Limb (tissue), 2 donors: Measurements from ENCODE around the gene DHX15.
"Not testable (repeated sequence)": the region's sequence is repeated elsewhere in the genome, so short reads cannot be mapped to it uniquely, and the experiment has no call there.

Experiments
- DNase-seq, 2 donors: peaks; one replicate each; pipeline ENCODE4 v3.0.0-alpha.2; 2016; ENCODE audit errors: extremely low spot score in 2 of 2

The DHX15 gene

DNA sequence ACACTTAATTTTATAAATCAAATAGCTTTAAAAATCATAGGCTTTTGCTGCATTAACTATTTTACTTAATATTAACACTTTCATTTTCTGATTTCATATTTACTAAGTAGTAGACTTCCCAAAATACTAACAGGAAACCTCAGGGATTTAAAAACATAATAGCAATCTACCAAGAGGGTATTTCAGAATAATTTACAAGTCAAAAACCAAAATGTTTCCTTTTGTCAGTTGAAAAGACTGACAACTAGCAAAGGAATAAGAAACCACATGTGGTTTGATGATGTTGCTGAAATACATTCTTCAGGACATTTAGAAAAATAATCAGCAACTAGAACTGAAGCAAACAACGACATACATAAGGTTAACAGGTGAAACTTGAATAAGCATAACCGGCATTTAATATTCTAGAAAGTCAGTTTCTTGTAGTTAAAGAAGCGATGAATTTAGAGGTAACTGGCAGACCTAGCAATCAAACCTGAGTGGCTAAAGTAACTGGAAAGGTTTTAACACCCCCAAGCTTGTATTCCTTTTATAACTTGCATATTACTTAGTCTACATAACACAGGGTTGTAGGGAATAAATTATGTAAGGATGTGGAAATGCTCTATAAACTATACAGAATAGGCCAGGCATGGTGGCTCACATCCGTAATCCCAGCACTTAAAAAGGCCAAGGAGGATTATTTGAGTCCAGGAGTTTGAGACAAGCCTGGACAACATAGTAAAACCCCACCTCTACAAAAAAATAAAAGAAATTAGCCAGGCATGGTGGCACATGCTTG lies 40.0 kb downstream of the DHX15 start:
- no peak for DNase-seq

DNA sequence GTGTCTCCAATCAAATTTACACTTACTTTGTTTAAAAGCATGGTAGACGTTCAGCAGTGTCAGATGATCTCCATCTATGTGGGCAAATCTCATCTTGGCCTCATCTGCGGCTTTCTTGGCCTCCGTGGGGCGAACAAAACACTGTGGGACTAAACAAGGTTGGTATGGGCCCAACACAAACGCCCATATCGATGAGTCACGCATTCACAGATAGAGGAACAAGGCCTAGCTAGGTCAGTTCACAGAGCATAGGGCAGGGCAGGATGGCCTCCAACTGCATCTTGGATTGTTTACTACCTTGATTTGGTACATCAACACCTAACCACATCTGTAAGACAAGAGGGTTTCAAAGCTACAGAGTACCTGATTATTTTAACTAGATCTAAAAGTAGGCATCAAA lies 47.3 kb downstream of the DHX15 start:
- DNase-seq: no peak

DNA sequence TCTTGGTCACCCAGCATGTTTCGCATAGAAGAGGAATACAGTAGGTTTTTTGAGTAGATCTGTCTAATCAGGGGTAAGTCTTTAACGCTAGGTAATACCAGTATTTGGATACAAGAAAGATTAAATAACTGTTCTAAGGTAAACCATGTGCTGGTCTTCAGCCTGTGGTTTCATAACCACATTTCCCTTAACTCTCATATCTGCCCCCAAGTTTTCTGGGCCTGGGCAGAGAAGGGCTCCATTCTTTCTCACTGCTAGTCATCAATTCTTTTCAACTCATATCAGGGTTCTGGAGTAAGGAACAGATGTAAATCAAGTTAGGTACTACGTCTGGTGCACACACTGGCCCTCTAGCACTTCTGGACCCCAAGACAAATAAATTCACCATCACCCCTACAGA lies 49.0 kb downstream of the DHX15 start:
- no peak for DNase-seq

DNA sequence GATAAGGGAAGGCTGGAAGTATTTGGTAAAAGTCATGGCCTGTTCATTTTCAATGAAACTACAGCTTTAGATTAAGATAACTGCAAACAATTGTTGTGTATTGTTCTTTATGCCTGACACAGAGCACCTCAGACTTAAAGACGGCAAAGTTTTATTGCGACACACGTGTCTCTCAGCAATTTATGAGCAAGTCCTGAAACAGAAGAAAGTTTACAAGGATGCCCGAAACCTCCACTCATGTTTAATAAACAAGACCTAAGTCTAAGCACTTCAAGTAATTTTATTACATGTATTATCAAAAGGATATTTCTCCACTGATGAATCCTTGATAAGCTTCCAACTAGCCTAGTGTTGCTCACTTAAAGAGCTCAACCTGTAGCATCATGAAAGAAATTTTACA lies 51.0 kb downstream of the DHX15 start:
- DNase-seq: no peak

DNA sequence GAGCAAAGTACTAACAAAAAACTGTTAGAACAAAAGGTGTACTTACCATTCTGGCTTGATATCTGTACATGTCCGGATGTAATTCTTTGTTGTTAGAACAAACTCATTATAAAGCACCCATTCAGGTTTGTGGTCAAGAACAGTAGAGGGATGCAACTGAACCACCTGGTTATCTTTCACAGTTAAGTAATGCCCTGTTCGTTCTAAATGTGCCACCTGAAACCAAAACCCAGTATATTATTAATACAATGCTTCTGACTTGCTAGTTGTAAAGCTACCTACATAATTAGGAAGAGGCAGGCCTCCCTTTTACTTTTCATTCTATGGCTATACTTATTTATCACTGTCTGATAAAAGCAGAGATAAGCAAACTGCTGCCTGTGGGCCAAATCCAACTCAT lies 54.8 kb downstream of the DHX15 start:
- DNase-seq: no peak

DNA sequence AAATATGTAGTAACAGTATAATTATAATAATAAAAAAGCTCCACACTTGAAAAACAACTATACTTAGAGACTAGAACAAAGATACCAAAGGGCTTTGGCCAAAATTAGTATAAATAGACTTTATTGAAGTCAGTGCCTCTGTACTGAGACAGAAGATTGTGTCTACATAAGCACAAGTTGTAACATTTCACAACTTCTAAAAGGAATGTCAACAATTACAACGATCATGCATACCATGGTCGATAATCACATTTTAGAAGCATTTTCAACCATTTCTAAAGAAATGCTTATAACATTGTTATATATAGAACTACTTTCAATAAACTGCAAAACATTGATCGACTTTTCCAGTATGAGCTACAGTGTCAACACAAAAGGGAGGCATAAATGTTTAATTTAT lies 57.0 kb downstream of the DHX15 start:
- no peak for DNase-seq

DNA sequence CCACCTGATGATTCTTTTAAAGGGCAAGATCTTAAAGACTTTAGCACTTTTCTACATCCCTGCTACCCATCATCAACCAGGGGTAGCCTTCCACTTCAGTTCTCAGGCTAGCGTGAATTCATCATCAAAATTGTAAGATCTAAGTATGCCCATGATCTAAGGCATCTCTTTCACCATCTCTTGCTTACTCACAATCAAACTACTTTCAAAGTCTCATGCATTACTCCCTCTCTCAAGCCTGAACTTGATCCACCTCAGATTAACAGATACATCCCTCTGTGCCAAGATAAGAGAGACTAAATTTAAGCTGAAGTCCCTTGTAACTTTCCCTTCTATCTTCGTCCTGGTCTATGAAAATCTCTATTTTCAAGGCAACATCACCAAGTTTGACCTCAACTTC lies 62.8 kb downstream of the DHX15 start:
- no peak for DNase-seq

DNA sequence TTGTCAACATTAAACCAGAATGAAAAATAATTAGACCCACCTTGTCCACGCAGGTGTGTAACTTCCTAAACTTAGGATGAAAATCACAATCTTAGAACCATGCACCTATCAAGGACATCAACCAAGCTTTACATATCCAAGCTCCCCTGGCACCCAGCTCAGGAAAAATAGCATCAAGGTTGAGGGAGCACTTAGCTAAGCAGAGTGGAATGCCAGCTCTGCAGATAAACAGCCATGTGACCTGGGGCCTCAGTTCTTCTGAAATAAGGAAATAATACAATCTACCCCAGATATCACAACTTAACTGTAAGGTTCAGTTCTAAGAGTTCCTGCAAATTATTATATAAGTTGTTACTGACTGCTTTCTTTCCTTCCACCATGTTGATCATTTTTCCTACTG lies 64.7 kb downstream of the DHX15 start:
- no peak for DNase-seq

DNA sequence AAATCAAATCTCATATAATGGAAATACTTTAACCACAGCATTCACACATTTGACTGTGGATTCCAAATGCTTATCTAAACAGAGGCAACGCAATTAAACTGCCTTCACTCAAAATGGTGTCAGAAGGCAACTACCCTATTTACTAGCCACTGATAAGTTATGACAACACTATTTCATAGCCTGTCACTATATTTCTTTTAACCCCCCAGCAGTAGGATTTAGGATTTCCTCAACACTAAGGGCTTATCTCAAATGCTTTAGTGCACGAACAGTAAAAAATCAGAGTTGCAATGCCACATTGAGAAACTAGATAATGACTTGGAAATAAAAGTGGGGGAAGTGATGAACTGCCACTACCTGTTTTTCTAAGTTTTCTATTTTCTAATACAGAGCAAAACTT lies 66.7 kb downstream of the DHX15 start:
- DNase-seq: no peak

DNA sequence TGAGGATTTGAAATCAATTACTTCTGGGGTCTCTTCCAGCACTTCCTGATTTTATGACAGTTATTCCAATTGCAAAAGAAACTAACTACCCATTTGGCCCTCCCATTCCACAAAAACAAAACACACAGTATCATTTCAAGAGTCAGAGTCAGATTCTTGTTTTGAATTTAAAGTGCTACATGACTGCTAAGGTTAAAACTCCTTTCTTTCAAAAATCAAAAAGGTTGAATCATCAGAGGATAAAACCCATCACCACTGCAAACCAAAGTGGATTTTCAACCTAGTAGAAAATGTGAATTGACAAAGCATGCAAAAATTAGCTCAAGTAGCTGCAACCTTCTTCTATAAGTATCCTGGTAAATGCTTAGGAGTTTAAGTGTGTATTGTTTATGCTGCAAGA lies 67.4 kb downstream of the DHX15 start:
- no peak for DNase-seq

DNA sequence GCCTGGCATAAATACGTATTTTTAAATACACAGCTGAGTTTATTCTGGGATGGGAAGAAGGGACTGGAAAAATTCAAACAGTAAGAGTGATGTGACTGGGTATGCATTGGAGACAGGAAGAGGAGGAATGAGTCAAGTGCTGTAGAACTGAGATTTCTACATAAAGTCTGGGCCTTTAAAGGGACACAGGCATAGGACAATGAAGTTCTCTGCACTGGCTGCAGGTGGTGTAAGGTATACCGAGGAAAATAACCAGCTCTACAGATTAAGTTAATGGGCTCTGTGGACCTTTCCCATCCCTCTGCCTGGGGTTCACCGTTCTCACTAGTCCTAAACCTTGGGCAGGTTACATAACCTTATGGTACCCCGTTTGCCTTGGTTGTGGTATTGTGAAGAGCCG lies 68.7 kb downstream of the DHX15 start:
- DNase-seq: no peak

DNA sequence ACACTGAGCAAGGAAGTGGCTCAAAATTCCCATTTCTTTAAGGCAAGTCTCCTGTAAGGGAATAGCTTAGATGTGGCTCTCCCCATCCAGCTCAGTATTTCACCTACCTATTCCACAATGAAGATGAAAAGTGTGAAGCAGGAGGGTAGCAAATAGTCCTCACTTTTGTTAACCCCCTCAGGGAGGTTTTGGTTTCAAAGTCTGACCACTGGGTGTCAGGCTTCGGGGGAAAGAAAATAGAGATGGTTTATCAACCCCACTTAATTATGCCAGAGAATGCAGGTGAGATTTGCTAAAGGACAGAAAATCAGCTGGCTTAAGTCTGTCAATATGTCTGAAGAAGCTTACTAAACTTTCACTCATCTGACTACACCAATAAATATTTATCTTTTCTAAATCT lies 69.5 kb downstream of the DHX15 start:
- DNase-seq: no peak

DNA sequence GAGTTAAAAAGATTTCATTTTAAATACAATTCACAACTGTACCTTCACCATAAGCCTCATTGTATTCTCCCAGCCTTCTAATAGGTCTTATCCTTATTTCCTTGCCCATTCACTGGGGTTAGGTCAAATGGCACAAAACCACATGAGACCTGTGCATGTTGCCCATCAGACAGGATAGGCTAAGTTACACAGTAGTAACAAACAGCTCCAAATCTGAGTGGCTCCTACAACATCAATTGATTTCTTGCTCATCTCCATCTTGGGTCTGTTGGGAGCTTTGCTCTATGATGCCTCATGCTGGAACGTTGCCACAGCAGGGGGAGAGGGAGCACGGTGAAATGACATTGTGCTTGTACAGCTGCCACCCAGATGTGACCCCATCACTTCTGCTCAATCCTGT lies 70.6 kb downstream of the DHX15 start:
- DNase-seq: no peak

DNA sequence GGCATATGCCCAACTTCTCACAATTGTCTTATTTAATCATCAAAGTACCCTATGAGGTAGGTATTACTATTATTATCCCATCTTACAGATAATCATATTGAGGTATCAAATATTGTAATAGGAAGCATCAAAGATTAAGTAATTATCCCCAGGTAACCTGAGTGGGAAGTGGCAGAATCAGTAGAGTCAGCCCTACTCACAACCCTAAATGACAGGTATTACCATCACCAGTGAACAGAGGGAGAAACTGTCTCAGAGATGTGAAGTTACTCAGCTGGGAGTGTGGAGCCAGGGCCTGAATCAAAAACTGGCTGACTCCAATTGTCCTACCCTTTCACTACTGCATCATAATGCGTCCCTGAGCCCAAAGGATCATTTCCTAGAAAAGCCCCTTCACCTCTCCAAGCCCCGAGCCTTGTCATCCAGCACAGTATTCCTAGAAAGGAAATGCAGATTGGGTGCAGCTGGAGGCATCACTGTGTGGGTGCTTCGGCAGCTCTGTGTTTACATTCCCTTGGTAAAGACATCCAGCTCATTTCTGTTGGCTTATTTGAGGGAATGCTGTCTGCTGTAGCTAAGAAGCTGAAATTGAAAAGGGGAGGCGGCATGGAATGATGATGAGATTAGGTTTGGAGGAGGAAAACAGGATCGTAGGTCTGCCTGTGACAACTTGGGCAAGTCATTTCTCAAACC lies 72.8 kb downstream of the DHX15 start:
- no peak for DNase-seq

DNA sequence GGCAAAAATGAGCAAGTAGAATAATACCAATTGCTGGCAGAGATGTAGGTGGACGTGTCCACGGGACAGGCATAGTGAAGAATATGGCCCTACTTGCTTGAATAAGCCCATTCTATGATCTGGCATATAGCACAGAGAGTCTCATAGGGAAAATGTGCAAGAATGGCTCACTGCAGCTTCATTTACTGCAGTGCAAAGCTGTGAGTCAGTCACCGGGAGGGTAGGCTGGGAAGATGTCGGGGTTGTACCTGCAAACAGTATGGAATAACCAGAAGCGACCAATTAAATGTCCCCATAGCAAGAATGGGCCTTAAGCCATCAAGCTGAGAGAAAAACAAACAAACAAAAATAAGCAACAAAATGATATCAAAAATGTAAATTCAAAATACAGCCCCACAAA lies 74.3 kb downstream of the DHX15 start:
- DNase-seq: no peak

DNA sequence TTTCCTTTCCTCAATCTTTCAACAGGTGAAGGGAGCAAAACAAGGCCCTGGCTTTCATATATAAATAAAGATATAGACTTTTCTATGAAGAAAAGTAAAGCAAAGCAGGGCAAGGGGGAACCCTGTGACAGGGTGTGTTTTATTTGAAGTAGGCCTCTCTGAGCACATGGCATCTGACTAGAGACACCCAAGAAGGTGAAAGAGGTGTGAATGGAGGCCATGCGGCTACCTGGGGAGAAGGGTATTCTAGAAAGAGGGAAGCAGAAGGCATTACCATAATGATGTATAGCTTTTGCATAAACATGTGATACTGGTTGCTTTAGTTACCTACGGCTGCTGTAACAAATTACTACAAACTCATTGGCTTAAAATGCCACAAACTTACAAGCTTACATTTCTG lies 75.8 kb downstream of the DHX15 start:
- DNase-seq: no peak

DNA sequence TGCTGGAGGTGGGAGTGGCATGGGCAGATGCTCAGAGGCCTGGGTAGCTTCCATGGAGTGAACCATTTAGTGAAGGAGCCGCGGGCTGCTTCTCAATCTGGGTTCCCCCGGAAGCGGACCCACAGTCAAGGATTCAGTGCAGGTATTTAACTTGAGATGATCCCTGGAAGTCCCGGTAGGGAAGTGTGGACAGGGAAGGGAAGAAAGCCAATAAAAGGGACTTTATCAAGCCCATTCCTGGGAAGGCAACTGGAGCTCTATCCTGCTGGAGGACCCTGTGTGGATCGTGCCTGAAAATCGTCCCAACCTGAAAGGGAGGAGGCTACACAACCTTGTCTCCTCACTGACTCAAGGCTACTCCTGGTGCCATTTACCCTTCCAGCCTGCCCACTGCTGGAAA lies 76.9 kb downstream of the DHX15 start:
- no peak for DNase-seq

DNA sequence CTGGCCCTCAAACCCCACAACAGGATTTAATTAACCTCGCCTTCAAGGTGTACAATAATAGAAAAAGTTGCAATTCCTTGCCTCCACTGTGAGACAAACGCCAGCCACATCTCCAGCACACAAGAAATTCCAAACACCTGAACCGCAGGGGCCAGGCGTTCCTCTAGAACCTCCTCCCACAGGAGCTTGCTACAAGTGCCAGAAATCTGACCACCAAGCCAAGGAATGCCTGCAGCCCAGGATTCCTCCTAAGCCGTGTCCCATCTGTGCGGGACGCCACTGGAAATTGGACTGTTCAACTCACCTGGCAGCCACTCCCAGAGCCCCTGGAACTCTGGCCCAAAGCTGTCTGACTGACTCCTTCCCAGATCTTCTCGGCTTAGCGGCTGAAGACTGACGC lies 81.3 kb downstream of the DHX15 start:
- not testable (repeated sequence) for DNase-seq

DNA sequence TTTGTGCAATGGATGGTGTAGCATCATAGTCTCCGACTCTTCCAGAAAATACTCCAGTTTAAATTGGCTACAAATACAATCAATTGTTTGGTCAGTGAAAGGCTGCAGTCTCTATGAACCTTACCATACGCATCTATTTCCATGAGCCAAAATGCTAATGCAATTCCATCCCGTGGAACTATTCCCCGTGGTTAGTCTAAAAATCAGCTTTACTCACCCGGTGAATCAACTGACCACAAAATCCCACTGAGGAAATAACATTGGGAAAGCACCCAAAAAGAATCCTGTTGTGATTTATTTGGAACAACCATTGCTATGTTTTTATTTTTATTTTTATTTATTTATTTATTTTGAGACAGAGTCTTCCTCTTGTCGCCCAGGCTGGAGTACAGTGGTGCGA lies 87.1 kb downstream of the DHX15 start:
- DNase-seq: no peak

DNA sequence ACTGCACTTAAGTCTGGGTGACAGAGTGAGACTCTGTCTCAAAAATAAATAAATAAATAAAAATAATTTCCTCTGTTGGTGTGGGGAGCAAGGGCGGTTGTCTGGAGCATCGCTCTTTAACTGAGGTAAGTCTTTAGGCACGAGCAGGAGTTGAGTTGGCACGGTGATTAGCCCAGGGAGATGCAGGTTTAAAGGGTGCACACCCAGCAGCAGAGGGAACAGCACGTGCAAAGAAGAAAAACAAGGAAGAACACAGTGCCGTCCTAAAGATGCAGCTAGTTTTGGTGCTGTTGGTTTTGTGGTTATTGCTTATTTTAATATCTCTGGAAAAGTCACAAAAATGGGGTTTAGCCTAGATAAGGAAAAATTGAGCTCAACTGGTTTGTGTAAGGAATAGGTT lies 87.8 kb downstream of the DHX15 start:
- no peak for DNase-seq

DNA sequence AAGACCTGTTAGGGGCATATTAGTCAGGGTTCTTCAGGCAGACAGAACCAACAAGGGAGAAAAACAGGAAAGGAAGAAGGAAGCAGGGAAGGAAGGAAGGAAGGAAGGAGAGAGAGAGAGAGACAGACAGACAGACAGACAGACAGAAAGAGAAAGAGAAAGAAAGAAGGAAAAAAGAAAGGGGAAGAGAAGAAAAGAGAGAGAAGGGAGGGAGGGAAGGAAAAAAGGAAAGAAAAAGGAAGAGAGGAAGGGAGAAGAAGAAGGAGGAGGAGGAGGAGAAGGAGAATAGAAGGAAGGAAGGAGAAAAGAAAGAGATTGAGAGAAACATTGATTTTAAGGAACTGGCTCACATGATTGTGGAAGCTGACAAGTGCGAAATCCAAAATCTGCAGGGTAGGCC lies 89.0 kb downstream of the DHX15 start:
- no peak for DNase-seq

DNA sequence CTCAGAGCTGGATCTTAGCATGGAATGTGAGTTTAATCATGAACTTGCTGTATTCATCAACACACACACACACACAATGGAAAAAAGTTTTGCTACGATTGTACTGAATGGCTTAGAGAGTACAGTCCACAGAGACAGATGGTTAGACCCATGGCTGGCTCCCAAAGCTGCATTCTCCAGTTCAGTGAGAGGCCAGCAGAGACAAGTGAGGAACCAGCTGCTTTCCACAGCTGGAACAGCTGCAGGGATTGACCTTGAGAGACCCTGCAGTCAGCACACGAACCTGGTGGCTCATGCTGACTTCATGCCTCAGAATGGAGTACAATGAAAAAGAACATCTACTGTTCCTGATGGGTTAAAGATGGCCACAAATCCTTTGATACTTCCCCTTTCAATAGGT lies 94.5 kb downstream of the DHX15 start:
- DNase-seq: peak; percentile 48 to 66

DNA sequence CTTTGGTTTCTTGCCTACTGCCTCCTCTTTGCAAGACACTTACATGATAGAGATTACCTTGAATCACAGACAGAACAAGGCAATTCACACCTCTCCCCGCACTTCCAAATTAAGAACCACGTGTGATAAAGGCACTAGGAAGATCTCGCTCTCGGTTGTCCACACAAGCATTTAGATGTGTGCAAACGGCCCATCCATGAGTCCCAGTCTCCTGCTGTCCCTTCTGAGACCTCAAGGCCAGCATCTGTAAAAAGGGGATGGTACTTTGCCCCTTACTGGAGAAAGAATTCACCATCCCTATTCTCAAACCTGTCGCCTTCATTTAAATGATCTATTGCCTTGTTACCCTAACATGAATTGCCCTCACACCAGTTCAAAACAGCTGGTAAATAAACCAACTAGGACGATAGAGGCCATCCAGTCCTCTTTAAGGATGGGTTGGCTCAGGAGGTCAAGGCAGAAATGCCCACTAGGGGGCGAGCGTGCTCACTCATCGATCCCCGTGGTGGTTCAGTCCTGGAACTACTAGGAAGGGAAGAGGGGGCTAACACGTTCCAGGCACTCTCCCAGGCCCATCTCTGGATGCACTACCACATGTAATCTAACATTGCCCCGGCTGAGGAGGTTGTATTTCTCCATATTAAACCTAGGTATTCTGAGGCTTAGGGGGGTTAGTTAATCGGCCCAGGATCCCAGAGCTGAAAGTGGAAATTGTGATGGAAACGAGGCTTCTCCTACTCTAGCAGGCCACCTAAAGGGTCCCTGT lies 95.8 kb downstream of the DHX15 start:
- DNase-seq: peak; percentile 64 to 81
